ENCODE data around the gene CAMSAP2. TPM values are rescaled to one million over a fixed set of nuclear protein-coding genes. Genes with fewer than 3 reads are reported as not detected.

Gene CAMSAP2
- total RNA-seq, 1 experiment from 2014 or later = 28.6 TPM

- Histone ChIP-seq H4K20me1 (ENCODE audit: low read length) (no peaks in the 10 kb centered on the region), H3K9me2 (replicated peaks; ENCODE audit: low read length) (no peaks in the 10 kb centered on the region), H3K27ac (ENCODE audit: low read length) (no peak overlapping the region), H3K4me2 (ENCODE audit: low read length) (no peak overlapping the region), H2AFZ (ENCODE audit: low read length) (no peak overlapping the region), H3K27me3 (ENCODE audit: low read length) (no peaks in the 10 kb centered on the region), H3K79me2 (ENCODE audit: low read length) (no peaks in the 10 kb centered on the region), H3K36me3 (ENCODE audit: low read depth, low read length) (peaks cover 80% of the 10 kb centered on the region), H3K4me3 (ENCODE audit: low read length) (no peak overlapping the region), H3K4me1 (ENCODE audit: insufficient read depth, low read length) (peaks cover 18% of the 10 kb centered on the region), H3K9me3 (ENCODE audit: low read length) (no peaks in the 10 kb centered on the region), H3K9ac (ENCODE audit: low read length) (no peak overlapping the region), H3F3A (ENCODE audit: low read length, unreplicated experiment) (no peaks in the 10 kb centered on the region)
- ChIA-PET CTCF (no interaction called here), POLR2A (ENCODE audit: unreplicated experiment) (no interaction called here)
- ATAC-seq (peak; percentile 59), DNase-seq (peak; percentile 68)
- intact Hi-C loops (cut with micrococcal nuclease) = no loop called here
- no TSS peak for BruUV-seq (replicated peaks)
- no peak for TF ChIP-seq EZH2 (IDR thresholded peaks at IDR 0.05; ENCODE audit: low read length, unreplicated experiment)
- TF ChIP-seq EZH2phosphoT487 (IDR thresholded peaks at IDR 0.05; ENCODE audit: borderline replicate concordance, low read length) = no peak
- TF ChIP-seq CTCF (conservative IDR thresholded peaks at IDR 0.05; ENCODE audit: low read depth, low read length) = no peak
Measured at GRCh38 chr1:200905411-200906052, 166.8 kb downstream of the CAMSAP2 start.

- CTCF ChIA-PET = interaction anchor here (0.9 to 1.2 kb wide), 2 partner anchors 10 to 56 kb away, joined by 3 to 4 read pairs; no protein-coding TSS in a partner anchor
- H3K9ac ChIP-seq (ENCODE audit: low read length) = no peak overlapping the region
- no peak overlapping the region for H3K27ac ChIP-seq (ENCODE audit: low read length)
- H3K9me2 ChIP-seq (replicated peaks; ENCODE audit: low read length) = no peaks in the 10 kb centered on the region
- H3K36me3 ChIP-seq (ENCODE audit: low read depth, low read length) = peaks cover 79% of the 10 kb centered on the region
- H3K27me3 ChIP-seq (ENCODE audit: low read length) = no peaks in the 10 kb centered on the region
- H4K20me1 ChIP-seq (ENCODE audit: low read length) = no peaks in the 10 kb centered on the region
- POLR2A ChIA-PET (ENCODE audit: unreplicated experiment) = interaction anchor here (0.9 kb wide), 1 partner anchor 231 kb away, joined by 9 read pairs; no protein-coding TSS in a partner anchor
- intact Hi-C loops (cut with micrococcal nuclease) = no loop called here
- no peaks in the 10 kb centered on the region for H3K79me2 ChIP-seq (ENCODE audit: low read length)
- no TSS peak for BruUV-seq (replicated peaks)
- ATAC-seq (no peak), DNase-seq (no peak)
- no peak overlapping the region for H3K4me2 ChIP-seq (ENCODE audit: low read length)
- no peaks in the 10 kb centered on the region for H3K9me3 ChIP-seq (ENCODE audit: low read length)
- peaks cover 18% of the 10 kb centered on the region for H3K4me1 ChIP-seq (ENCODE audit: insufficient read depth, low read length)
- TF ChIP-seq CTCF (conservative IDR thresholded peaks at IDR 0.05; ENCODE audit: low read depth, low read length) (no peak), EZH2 (IDR thresholded peaks at IDR 0.05; ENCODE audit: low read length, unreplicated experiment) (no peak), EZH2phosphoT487 (IDR thresholded peaks at IDR 0.05; ENCODE audit: borderline replicate concordance, low read length) (no peak)
- no peaks in the 10 kb centered on the region for H3F3A ChIP-seq (ENCODE audit: low read length, unreplicated experiment)
- no peak overlapping the region for H3K4me3 ChIP-seq (ENCODE audit: low read length)
- H2AFZ ChIP-seq (ENCODE audit: low read length) = no peak overlapping the region
Measured at GRCh38 chr1:200906491-200906890, 167.8 kb downstream of the CAMSAP2 start.

- peaks cover 76% of the 10 kb centered on the region for H3K36me3 ChIP-seq (ENCODE audit: low read depth, low read length)
- intact Hi-C loops (cut with micrococcal nuclease) = no loop called here
- no peaks in the 10 kb centered on the region for H3K27me3 ChIP-seq (ENCODE audit: low read length)
- H3F3A ChIP-seq (ENCODE audit: low read length, unreplicated experiment) = no peaks in the 10 kb centered on the region
- H4K20me1 ChIP-seq (ENCODE audit: low read length) = no peaks in the 10 kb centered on the region
- BruUV-seq (replicated peaks) = no TSS peak
- no peaks in the 10 kb centered on the region for H3K79me2 ChIP-seq (ENCODE audit: low read length)
- ChIA-PET CTCF (interaction anchor here (0.5 to 1.2 kb wide), 4 partner anchors 11 to 286 kb away, joined by 3 to 6 read pairs (median 4); no protein-coding TSS in a partner anchor), POLR2A (ENCODE audit: unreplicated experiment) (interaction anchor here (0.5 to 1.2 kb wide), 3 partner anchors 11 to 1161 kb away, joined by 5 to 10 read pairs (median 9); no protein-coding TSS in a partner anchor)
- no peak overlapping the region for H3K4me2 ChIP-seq (ENCODE audit: low read length)
- no peaks in the 10 kb centered on the region for H3K9me2 ChIP-seq (replicated peaks; ENCODE audit: low read length)
- H3K27ac ChIP-seq (ENCODE audit: low read length) = 0 out of 2 replicates have a peak overlapping the region, but pooled peaks have one; percentile 0
- no peak; the same call in 1 of the 2 replicates for TF ChIP-seq CTCF (conservative IDR thresholded peaks at IDR 0.05; ENCODE audit: low read depth, low read length)
- TF ChIP-seq EZH2phosphoT487 (IDR thresholded peaks at IDR 0.05; ENCODE audit: borderline replicate concordance, low read length) = no peak
- no peak for TF ChIP-seq EZH2 (IDR thresholded peaks at IDR 0.05; ENCODE audit: low read length, unreplicated experiment)
- H3K4me1 ChIP-seq (ENCODE audit: insufficient read depth, low read length) = peaks cover 18% of the 10 kb centered on the region
- H3K4me3 ChIP-seq (ENCODE audit: low read length) = no peak overlapping the region
- no peaks in the 10 kb centered on the region for H3K9me3 ChIP-seq (ENCODE audit: low read length)
- DNase-seq (peak; percentile 65), ATAC-seq (peak; percentile 62)
- H3K9ac ChIP-seq (ENCODE audit: low read length) = no peak overlapping the region
- H2AFZ ChIP-seq (ENCODE audit: low read length) = no peak overlapping the region
Measured at GRCh38 chr1:200907611-200908097, 169.0 kb downstream of the CAMSAP2 start.
